Measurements from ENCODE around the gene FIGNL2. TPM values are rescaled to one million over a fixed set of nuclear protein-coding genes. Genes with fewer than 3 reads are reported as not detected.
A peak's percentile ranks its signal among the peaks of the same experiment; 100 is the strongest.

The FIGNL2 gene
- total and polyA plus RNA-seq, 4 donors: 0.06 to 0.70 (median 0.33) TPM

- Histone ChIP-seq H3K4me3 (ENCODE audit: low read depth in 1 of 3, low read length in 3 of 3) (no peak overlapping the region), H3K27ac (ENCODE audit: low read depth in 1 of 2, low read length in 2 of 2) (no peak overlapping the region), H3K9ac (ENCODE audit: low read depth in 1 of 2, low read length in 2 of 2) (no peak overlapping the region), H3K36me3 (ENCODE audit: control insufficient read depth in 4 of 4, insufficient read depth in 3 of 4, low read depth in 1 of 4, low read length in 3 of 4) (no peaks in the 10 kb centered on the region), H3K27me3 (ENCODE audit: control insufficient read depth in 4 of 4, insufficient read depth in 4 of 4, low read length in 3 of 4) (no peaks in the 10 kb centered on the region), H3K4me1 (ENCODE audit: control insufficient read depth in 4 of 4, insufficient read depth in 4 of 4, low read length in 3 of 4) (peaks cover 0 to 12% (median 5%) of the 10 kb centered on the region in 4 donors), H3K9me3 (ENCODE audit: control insufficient read depth in 4 of 4, low read length in 3 of 4) (no peaks in the 10 kb centered on the region)
- no peak for TF ChIP-seq HNF4G (IDR thresholded peaks at IDR 0.05)
- TF ChIP-seq EGR1 (IDR thresholded peaks at IDR 0.05; ENCODE audit: low read depth in 2 of 2): no peak
- TF ChIP-seq ZBTB33 (IDR thresholded peaks at IDR 0.05): no peak
- TF ChIP-seq YY1 (IDR thresholded peaks at IDR 0.05): no peak
- TF ChIP-seq HNF4A (conservative IDR thresholded peaks at IDR 0.05): no peak
- TF ChIP-seq SP1 (IDR thresholded peaks at IDR 0.05): no peak
- DNase-seq (ENCODE audit: low spot score): no peak
- 95% methylated on average over 1 of the region's 1 CpG for WGBS
Observed at GRCh38 chr12:51829641-51830040, 18.9 kb downstream of the FIGNL2 start.

- no peak for TF ChIP-seq GABPA (IDR thresholded peaks at IDR 0.05 in 1 of 2, conservative IDR thresholded peaks at IDR 0.05 in 1 of 2)
- no peak for TF ChIP-seq HNF4G (IDR thresholded peaks at IDR 0.05)
- no peak for TF ChIP-seq ATF3 (IDR thresholded peaks at IDR 0.05)
- Histone ChIP-seq H3K9ac (ENCODE audit: low read depth in 1 of 2, low read length in 2 of 2) (no peak overlapping the region), H3K36me3 (ENCODE audit: control insufficient read depth in 4 of 4, insufficient read depth in 3 of 4, low read depth in 1 of 4, low read length in 3 of 4) (no peaks in the 10 kb centered on the region), H3K27me3 (ENCODE audit: control insufficient read depth in 4 of 4, insufficient read depth in 4 of 4, low read length in 3 of 4) (no peaks in the 10 kb centered on the region), H3K4me3 (ENCODE audit: low read depth in 1 of 3, low read length in 3 of 3) (no peak overlapping the region), H3K4me1 (ENCODE audit: control insufficient read depth in 4 of 4, insufficient read depth in 4 of 4, low read length in 3 of 4) (peaks cover 0 to 12% (median 5%) of the 10 kb centered on the region in 4 donors), H3K27ac (ENCODE audit: low read depth in 1 of 2, low read length in 2 of 2) (no peak overlapping the region), H3K9me3 (ENCODE audit: control insufficient read depth in 4 of 4, low read length in 3 of 4) (no peaks in the 10 kb centered on the region)
- no peak for DNase-seq (ENCODE audit: low spot score)
- WGBS: 92% methylated on average over 5 of the region's 5 CpGs
Observed at GRCh38 chr12:51829011-51829481, 19.5 kb downstream of the FIGNL2 start.

- WGBS: 49% methylated on average over 11 of the region's 11 CpGs
- no peak overlapping the region for H3K9ac ChIP-seq (ENCODE audit: low read depth in 1 of 2, low read length in 2 of 2)
- no peak overlapping the region for H3K4me3 ChIP-seq (ENCODE audit: low read depth in 1 of 3, low read length in 3 of 3)
- TF ChIP-seq GABPA (IDR thresholded peaks at IDR 0.05 in 1 of 2, conservative IDR thresholded peaks at IDR 0.05 in 1 of 2) (no peak), JUND (IDR thresholded peaks at IDR 0.05) (peak in 1 of 2 donors; percentile 68), HNF4A (conservative IDR thresholded peaks at IDR 0.05) (peak; percentile 47 to 49), EGR1 (IDR thresholded peaks at IDR 0.05; ENCODE audit: low read depth in 2 of 2) (peak in 1 of 2 donors; percentile 44)
- H3K27ac ChIP-seq (ENCODE audit: low read depth in 1 of 2, low read length in 2 of 2): no peak overlapping the region
- H3K9me3 ChIP-seq (ENCODE audit: control insufficient read depth in 4 of 4, low read length in 3 of 4): no peaks in the 10 kb centered on the region
- H3K4me1 ChIP-seq (ENCODE audit: control insufficient read depth in 4 of 4, insufficient read depth in 4 of 4, low read length in 3 of 4): peaks cover 0 to 12% (median 5%) of the 10 kb centered on the region in 4 donors
- H3K36me3 ChIP-seq (ENCODE audit: control insufficient read depth in 4 of 4, insufficient read depth in 3 of 4, low read depth in 1 of 4, low read length in 3 of 4): no peaks in the 10 kb centered on the region
- DNase-seq (ENCODE audit: low spot score): no peak
- no peaks in the 10 kb centered on the region for H3K27me3 ChIP-seq (ENCODE audit: control insufficient read depth in 4 of 4, insufficient read depth in 4 of 4, low read length in 3 of 4)
Observed at GRCh38 chr12:51827925-51828818, 20.3 kb downstream of the FIGNL2 start.
